Measurements from ENCODE around the gene WDR7.

WDR7 gene

DNA sequence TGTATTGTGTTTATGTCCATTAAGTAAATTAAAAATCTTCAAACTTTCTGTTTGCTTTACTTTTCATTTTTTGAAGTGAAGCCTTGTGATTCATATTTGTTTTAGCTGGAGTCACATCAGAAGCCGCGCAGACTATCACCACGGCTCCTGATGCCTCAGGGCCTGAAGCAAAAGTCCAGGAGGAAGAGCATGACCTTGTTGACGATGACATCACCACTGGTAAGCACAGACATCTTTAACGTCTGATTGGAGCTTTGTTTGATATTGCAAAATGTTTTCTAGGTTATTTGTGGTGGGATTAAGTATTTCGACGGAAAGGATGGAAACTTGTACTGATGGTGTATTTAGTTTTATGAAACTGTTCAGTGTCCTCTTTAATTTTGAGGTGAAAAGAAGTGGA lies 164.8 kb downstream of the WDR7 start:
- DNase-seq, result no peak

DNA sequence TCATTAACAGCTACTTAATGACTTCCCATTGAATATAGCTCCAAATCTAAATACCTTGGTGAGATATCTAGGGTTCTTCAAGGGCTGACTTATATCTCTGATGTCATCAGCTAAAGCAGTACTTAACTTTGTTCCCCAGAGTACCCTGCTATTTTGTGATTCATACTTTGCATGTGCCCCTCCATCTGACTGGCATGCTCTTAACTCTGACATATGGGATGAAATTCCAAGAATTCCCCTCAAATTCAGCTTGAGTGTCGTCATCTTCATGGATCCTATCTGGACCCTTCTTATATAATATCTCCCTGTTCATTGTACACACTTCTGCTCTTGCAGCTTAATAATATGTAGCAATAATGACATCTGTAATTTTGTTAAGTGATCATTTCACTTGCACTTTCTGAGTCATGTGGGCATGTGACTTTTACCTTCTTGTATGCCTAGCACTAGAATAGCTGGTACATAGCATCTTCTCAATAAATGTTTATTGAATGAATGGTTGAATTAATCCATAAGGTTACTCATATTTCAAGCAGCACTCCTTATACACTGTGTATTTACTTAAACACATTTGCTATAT lies 172.9 kb downstream of the WDR7 start:
- DNase-seq, result no peak

DNA sequence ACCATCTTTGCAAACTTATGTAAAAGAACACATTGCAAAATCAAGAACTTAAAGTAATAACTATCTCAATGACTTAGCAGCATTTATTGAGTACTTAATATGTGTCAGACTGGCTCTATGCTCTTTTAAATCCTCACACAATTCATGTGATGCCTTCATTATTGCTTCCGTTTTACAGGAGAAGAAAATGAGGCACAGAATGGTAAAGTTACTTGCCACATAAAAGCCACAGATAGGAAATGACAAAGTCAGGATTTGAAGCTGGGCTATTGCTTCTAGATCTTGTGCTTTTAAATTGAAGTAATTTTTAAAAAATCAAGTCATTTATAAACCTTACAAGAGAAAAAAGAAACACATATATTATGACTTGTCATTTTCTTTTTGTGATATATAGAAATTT lies 174.2 kb downstream of the WDR7 start:
- DNase-seq, result no peak

DNA sequence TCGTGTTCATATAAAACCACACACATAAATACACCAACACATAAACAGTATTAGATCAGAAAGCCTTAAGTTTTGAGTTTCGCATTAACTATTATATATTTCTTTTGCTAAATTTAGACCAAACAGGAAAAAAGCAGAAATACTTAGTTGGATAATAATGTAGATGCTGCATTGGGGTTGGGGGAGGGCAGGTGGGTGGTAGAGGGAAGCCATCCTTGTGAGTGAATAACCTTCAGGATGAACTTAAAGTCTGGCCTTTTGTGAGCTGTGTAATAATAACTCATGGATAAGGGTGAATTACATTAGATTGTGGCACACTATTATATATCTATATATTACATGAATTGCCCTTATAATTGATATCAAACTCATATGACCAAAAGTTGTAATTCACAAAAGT lies 174.7 kb downstream of the WDR7 start:
- no peak for DNase-seq

DNA sequence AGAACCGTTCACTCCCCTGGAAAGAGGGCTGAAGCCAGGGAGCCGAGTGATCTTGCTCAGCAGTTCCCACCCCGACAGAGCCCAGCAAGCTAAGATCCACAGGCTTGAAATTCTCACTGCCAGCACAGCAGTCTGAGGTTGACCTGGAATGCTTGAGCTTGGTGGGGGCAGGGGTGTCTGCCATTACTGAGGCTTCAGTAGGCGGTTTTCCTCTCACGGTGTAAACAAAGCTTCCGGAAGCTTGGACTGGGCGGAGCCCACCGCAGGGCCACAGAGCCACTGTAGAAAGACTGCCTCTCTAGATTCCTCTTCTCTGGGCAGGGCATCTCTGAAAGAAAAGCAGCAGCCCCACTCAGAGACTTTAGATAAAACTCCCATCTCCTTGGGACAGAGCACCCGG lies 180.8 kb downstream of the WDR7 start:
- no peak for DNase-seq

DNA sequence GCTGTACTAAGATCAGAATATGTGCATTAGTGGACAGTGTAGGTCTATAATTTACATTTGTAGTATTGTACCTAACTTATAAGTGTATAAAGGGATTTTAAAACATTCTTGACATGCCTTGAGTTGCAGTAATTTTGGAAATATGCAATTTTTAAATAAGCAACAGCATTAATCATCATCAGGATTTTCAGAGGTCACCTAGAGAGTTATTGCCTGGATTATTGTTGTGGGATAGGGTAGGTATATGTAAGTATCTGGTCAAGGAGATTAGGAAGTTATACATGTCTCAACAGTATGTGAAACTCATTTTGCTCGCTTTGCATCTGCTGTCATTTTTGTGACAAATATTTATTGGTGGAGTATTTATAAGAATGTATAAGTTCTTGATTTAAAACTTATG lies 184.2 kb downstream of the WDR7 start:
- no peak for DNase-seq

DNA sequence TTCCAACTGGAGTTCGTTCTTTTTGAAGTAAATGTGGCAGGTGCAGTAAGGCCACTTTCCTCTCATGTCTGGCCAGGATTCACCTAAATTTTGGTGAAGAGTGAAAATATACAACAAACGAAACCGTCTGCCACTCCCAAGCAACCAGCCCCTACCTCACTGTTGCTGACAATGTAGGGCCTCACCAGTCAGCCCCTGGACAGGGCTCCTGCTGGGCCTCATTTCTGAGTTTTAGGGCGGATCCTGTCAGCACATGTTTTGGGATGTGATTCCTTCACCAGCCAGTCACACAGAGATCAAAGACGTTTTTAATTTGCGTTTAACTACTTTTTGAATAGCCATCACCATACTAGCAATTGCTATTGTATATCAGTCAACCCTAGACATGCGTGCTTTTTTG lies 185.0 kb downstream of the WDR7 start:
- no peak for DNase-seq

DNA sequence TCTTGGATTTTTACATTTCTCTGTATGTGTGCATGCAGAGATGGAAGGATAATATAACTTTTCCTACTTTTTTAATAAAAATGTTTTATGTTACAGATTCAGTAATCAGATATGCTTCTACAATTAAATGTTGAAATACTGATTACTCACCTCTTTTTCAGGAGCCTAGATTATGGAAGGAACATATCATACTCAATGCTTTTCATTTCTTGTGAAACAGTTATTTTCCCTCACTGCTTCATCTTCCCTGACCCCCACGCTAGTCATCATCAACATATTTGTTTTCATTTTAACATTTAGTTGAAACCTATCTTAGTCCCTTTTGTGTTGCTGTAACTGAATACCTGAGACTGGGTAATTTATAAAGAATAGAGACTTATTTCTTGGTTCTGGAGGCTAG lies 190.7 kb downstream of the WDR7 start:
- DNase-seq, result no peak

DNA sequence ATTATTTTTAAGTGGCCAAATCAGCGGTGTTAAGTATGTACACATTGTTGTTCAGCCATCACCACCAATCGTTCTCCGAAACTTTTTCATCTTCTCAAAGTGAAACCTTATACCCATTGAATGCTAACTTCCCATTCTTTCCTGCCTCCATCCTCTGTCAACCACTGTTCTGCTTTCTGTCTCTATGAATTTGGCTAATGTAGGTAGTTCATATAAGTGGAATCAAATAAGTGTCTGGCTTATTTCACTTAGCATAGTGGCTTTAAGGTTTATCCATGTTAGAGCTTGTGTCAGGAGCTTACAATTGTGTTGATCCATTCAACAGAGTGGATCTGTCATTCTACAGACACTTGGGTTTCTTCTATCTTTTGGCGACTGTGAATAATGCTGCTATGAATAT lies 192.1 kb downstream of the WDR7 start:
- no peak for DNase-seq

DNA sequence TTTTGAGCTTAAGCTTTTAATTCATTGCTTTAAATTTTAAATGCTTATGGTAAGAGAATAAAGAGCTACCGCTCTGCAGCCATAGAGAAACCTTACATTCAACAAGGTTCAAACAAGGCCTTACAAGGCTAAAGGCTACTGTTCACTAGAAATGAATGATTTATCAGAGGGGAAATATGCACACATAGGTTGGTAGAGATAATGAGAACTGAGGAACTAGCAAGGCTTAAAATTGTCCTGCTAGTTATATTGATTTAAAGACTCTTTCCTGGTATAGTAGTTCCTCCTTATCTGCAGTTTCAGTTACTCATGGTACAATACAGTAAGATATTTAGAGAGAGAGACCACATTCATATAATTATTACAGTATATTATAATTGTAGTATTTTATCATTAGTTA lies 193.4 kb downstream of the WDR7 start:
- no peak for DNase-seq

DNA sequence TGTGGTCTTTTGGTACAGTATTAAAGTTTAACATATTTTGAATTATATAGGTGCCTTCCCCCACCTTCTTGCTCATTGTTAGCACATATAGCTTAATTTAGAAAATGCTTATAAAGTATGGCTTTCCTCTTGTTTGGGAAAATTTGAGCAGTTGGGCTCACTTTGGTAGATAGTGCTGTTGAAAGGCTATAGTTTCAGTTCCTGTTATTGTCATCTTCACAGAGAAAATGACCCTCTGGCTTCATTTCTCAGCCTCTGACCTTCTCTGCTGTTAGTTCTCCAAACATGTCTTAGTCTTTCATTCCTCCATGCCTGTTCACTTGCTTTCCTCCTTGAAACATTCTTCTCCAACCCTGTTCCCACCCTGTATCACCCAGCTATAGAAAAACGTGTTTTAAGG lies 200.6 kb downstream of the WDR7 start:
- DNase-seq, result no peak

DNA sequence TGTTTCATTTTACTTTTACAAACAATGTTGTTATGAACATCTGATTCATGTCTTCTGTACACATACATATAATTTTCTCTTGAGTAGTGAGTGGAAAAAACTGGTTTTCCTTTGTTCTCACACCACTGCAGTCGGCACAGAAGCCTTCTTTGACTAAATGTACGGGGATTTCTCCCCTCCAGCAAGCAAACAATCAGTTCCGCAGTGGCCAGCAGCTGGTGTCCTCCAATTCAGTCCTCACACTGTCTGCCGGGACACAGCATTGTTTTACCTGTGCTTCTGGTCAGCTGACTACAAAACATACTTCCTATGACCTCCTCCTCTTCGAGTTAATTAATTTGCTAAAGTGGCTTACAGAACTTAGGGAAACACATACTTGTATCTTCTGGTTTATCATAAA lies 202.8 kb downstream of the WDR7 start:
- no peak for DNase-seq

DNA sequence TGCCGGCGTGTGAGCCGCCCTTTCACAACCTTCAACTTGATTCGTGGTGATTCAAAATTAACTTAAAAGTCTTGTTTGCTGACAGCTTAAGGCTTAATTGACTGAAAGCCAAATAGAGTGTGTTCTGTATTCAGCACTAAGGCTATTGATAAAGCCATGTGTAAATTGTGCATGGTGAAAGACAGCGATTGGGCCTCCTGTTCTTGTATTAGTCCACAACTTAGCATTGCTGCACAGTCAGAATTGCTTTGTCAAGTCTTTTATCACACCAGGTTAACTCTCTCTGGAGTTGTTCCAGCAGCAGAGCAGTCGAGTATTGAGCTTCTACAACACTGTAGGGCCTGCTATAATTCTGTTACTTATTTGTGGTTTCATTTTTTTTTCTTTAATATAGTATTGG lies 210.1 kb downstream of the WDR7 start:
- no peak for DNase-seq

DNA sequence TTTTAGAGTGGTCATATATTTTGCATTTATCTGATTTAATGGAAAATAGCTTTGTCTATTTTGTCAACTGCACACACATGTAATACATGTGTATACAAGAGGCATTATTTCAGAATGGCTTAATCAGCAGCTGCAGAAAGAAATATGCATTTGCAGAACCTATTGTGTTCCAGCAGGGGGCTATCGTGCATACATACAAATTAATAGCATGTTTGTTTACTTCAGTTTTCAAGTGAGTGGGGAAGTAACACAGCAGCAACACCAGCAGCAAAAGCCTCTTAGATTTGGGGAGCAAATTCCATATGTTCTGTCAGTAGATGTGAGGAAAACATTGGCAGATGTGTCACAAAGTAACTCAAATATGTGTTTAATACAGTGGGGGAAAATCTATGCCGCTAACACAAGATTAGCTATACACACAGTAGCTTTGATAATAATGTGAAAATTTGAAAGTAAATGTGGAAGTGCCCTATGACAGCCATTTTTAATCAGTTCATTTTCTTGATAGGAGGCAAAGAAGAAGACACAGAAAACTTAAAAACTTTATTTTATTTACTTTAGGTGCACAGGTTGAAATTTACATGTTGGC lies 218.1 kb downstream of the WDR7 start:
- no peak for DNase-seq

DNA sequence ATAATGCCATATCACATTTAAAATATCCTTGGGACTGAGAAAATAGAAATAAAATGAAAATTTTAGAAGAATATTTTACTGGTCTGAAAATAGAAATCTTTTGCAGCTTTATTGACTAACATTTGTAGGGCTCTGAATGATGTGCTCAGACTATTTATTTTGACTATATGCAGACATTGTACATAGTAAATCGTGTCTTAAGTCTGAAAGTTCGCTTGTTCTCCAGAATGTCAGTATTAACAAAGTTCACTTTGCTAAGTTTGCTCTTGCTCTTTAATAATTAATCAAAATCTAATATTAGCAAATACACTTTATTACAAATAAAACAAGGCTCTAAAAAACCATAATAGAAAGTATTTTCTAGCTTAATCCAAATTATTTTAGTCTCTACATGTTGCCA lies 219.8 kb downstream of the WDR7 start:
- DNase-seq, result no peak

DNA sequence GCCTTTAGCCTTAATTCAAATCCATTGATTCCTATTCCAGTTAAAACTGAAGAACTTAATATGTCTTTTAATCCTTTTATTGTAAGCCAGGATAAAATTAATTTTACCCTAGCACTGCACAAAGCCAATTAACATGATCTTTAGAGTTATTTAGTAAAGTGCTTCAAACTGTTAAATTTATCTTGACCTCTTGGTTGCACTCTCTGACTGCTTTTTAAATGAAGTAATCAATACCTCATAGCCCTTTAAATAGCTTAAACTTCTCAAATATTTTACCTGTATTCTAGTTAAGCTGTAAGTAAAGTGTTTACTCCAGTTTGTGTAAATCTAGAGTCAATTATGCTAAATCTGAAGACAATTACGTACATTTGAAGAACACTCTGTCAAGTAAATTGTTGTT lies 221.0 kb downstream of the WDR7 start:
- DNase-seq, result no peak

DNA sequence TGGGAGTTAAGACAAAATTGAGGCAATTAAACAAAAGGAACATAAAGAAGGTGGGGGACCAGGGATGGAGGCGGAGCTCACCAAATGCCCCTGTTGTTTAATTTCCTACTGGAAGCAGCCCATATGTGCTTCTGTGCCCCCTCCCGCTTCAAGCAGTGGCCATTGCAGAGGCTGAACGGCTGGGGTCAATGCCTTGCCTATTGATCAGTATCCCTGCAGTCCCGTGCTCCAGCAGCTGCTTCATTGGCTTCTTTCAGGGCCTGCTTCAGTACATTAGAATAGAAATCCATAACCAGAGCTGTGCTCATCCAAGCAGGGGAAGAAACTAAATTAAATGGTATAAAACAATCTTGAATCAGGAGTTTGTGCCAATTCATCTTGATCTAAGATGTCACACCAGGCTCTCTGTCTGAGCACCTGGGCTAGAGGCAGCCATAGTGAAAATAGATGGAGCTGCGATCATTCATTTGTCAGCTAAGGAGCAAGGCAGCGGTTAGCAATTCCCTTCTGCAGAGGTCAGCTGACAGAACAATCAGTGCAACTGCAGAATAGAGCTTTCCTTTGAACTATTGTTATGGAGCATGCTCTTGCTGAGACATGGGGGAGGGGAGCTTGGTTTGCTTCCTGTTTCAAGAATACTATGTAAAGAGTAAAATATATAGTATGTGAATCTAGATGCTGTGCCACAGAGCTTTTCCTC lies 222.4 kb downstream of the WDR7 start:
- DNase-seq, result no peak

DNA sequence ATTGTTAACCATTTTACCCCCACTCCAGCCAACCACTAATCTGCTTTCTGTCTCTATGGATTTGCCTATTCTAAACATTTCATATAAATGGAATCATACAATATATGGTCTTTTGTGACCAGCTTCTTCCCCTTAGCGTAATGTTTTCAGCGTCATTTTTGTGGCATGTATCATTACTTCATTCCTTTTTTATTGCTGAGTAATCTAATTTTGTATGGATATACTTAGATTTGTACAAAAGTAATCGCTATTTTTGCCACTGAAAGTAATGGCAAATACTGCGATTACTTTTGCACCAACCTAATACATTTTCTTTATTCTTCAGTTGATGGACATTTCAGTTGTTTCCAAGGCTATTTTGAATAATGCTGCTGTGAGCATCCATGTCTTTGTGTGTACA lies 227.6 kb downstream of the WDR7 start:
- DNase-seq, result no peak

DNA sequence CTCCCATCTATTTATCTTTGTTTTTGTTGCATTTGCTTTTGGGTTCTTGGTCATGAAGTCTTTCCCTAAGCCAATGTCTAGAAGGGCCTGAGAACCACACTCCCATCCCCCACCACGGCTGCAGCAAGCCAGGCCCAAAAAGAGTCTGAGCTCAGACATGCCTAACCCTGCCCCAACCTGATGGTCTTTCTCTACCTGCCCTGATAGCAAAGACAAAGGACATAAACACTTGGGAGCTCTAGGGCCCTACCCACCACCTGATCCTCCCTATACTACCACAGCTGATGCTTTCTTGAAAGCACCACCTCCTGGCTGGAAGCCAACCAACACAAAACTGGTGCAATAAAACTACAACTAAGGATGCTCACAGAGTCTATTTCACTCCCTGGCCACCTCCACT lies 233.4 kb downstream of the WDR7 start:
- DNase-seq, result no peak

DNA sequence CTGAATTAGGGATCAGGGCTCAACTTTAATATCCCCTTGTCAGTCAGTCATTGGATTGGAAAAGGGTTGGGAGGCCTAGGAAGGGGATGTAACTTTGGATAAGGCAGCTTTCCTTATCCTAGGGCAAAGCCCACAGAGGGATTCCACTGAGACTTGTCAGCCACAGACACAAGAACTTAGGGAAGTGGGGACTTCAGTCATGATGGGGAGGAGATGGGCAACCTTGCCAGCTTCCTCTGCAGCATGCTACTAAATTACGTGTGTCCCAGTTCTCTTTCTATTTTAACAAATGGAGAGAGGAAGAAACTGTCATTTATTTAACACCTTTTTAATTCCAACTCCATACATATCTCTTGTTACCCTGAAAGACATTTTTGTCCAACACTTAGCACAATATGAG lies 237.8 kb downstream of the WDR7 start:
- DNase-seq, result no peak

DNA sequence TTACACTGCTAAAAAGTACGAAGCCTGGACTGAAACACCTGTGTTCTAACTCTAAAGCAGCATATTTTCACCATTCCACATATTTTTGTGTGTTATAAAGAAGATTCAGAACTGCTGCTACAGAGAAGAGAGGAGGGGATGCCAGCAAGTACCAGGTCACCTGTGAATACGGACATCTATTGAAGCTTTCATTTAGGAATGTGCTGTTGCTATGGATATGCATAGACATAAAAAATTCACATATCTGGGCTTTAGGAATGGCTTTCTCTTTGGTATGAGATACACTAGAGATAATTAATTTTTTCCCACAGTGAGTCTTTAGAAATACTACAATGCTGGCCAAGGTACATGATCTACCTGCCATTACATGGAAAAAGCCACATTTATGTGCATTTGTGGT lies 238.5 kb downstream of the WDR7 start:
- no peak for DNase-seq

DNA sequence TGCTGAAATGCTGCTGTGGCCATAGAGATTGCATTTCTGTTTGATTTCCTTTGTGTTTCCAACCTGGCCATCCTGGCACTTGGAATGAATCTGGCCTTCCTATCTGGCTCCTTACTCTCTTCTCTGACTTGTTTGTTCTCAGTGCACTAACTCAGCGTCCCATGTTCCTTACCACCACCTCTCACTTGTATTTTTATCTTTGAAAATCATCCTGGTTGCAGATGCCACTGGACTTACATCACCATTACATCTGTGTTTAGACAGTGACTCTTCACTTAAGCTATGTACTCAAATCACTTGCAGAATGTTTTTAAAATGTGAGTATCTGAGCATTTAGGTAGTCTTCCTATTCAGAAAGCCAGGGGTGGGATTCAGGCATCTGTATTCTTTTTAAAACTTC lies 239.5 kb downstream of the WDR7 start:
- DNase-seq, result no peak

DNA sequence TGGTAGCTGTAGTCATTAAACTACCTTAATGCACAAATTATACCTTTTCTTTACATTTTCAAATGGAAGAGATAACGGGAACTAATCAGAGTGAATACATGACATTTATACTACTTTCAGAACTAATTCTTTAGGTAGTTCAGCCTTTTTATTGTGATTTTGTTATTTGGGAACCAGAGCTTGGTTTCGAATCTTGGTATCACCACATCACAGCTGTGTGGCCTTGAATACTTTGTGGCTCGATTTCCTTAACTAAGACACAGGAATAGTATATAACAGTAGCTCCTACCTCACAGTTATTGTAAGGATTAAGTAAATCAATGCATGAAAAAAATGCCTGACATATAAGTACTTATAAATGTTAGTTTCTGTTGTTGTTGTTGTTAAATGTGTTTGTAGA lies 240.0 kb downstream of the WDR7 start:
- no peak for DNase-seq

DNA sequence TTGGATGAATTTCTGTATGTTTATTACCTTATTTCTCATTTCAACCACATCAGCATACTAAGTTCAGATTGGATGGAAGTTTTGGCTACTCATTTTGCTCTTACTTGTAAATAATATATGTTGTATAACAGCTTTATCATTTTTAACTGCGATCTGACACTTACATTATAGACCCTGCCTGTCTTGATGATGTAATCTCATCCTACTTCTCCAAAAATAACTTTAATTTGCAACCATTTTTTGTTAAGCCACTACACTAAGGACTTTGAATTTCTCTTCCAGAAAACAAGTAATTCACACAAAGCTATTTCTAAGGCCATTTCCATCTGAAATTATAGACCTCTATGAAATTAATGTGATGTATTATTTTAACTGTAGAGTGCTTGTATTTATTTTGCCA lies 240.7 kb downstream of the WDR7 start:
- DNase-seq, result no peak

DNA sequence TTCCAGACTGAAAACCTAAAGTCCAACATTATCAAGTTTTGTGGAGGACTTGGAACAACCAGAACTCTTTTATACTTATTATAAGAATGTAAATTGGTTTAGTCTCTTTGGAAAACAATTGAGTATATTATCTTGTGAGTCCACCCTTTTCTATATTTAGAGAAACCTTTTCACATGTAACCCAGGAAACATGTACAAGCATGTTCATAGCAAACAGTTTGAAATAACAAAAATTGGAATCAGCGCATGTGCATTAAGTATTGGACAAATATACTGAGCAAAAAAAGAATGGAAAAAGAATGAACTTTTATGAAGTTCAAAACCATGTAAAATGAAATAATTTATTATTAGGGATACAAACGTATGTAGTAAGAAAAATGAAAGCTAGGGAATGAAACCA lies 246.0 kb downstream of the WDR7 start:
- no peak for DNase-seq
